COLO668 (cell line): ENCODE measurements around the gene IFITM2.
"Not testable (repeated sequence)": the region's sequence is repeated elsewhere in the genome, so short reads cannot be mapped to it uniquely, and the experiment has no call there.

ENCODE experiments used
- DNase-seq: peaks from one replicate; lab custom pipeline; 2025; ENCODE audit not compliant: unreplicated experiment; lab: John Stamatoyannopoulos, UW

The IFITM2 gene

DNA sequence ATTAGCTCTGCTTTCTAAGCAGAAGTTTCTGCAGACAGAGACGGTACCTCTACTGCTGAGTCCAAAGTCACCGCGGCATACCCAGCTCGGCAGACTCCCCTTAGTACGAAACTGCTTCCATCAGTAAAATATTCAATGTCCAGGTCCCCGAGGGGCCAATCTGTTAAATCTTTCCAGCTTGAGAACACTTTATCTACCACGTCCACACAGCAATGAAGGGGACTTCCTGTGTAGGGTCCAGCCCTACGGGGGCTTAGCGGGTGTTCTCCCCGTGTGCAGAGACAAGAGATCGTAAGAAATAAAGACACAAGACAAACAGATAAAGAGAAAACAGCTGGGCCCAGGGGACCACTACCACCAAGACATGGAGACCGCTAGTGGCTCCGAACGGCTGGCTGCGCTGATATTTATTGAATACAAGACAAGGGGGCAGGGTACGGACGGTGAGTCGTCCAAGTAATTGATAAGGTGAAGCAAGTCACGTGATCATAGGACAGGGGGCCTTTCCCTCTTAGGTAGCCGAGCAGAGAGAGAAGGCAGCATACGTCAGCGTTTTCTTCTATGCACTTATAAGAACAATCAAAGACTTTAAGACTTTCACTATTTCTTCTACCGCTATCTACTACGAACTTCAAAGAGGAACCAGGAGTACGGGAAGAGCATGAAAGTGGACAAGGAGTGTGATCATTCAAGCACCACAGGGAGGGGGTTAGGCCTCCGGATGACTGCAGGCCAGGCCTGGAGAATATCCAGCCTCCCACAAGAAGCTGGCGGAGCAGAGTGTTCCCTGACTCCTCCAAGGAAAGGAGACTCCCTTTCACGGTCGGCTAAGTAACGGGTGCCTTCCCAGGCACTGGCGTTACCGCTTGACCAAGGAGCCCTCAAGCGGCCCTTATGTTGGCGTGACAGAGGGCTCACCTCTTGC, 17.2 kb downstream of the IFITM2 start:
- not testable (repeated sequence) for DNase-seq

DNA sequence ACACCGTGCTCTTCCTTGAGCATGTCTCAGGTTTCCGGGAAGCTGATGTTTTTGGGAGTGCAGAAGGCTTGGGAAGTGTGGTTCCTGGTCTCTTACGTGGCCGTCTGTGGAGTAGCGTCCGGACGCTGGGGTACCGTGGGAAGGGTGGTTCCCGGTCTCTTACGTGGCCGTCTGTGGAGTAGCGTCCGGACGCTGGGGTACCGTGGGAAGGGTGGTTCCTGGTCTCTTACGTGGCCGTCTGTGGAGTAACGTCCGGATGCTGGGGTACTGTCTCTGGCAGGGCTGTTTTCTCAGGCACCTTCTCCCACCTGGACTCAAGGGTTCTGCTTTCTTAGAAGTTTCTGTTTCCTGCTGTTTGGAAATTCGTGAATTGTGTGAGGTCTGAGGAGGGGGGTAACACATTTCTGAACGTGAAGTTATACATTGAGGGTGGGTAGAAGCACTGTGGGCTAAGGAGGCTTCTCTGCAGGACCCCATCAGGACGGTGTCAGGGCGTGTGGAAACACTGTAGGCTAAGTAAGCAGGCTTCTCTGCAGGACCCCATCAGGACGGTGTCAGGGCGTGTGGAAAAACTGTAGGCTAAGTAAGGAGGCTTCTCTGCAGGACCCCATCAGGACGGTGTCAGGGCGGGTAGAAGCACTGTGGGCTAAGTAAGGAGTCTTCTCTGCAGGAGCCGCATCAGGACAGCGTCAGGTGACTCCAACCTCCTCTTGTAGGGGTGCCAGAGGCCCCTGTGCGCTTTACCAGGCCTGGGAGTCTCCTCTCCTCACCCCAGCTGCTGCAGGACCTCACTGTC, 18.4 kb downstream of the IFITM2 start:
- no peak for DNase-seq

DNA sequence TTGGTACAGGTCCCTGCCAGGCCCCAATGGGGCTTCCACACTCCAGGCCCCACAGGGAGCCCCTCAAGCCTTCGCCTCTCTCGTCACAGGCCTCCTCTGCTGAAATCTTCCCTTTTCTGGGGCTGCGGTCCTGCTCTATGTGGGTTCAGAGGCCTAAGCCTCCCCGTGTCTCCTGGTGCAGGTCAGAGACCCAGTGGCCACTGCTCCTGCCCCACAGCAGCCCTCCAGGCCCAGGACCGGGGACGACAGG, 18.9 kb downstream of the IFITM2 start:
- DNase-seq: no peak

DNA sequence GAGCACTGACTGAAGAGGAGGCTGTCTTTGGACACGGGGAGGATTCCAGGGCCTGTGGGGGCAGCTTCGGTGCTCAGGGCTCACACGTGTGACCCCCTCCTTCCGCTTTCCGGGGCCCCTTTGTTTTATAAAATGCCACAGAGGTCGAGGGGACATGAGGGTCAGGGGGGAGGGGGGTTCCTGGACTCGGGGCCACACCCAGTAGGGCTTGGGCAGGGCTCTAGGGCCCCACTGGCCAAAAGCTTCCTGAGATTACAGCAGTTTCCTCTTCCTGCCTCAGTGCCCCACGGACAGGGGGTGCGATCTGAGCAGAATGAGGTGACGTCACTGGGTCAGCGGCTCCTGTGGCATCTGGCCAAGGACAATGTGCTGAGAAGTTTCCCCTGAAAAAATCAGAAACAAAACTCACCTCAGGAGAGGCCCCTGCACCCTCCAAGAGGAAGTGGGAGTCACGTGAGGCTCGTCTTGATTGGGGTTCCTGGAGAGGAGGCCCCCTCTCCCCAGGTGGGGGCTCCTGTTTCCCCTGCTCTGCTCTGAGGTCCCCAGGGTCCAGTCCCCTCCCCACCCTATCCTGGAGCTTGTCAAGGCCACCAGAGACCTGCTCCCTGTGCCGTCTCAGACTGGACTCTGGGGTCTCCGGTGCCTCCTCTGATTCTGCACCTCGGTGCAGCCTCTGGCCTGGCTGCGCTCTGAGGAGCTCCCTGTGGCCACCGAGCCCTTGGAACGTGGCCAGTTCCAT, 19.4 kb downstream of the IFITM2 start:
- no peak for DNase-seq

DNA sequence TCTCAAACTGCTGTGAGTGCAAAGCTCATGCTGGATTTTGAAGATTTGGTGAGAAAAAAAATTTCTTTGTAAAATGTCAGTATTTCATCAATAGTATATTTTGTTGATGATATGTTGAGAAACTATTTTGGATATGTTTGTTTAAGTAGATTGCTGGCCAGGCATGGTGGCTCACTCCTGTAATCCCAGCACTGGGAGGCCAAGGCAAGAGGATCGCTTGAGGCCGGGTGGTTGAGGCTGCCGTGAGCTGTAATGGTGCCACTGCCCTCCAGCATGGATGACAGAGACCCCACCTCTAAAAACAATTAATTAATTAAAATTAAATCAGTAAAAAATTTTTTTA, 19.9 kb downstream of the IFITM2 start:
- no peak for DNase-seq

DNA sequence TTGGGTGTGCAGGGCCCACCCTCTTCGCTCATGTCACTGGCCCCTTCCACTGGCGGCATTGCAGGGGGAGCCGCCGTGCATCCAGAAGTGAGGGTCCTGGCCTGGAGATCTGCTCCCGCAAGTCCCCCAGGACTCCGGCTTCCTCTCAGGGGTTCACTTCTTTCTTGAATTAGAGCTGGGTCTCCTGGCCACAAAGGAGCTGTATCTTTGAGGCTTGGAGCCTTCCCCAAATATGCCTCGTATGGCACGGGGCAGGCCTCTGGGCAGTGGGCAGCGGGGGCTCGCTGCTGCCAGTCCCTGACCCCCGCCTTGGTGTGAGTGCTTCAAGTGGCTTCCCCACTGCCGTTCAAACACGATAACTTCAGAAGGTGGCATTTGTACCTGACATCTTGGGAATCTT, 20.4 kb downstream of the IFITM2 start:
- no peak for DNase-seq

DNA sequence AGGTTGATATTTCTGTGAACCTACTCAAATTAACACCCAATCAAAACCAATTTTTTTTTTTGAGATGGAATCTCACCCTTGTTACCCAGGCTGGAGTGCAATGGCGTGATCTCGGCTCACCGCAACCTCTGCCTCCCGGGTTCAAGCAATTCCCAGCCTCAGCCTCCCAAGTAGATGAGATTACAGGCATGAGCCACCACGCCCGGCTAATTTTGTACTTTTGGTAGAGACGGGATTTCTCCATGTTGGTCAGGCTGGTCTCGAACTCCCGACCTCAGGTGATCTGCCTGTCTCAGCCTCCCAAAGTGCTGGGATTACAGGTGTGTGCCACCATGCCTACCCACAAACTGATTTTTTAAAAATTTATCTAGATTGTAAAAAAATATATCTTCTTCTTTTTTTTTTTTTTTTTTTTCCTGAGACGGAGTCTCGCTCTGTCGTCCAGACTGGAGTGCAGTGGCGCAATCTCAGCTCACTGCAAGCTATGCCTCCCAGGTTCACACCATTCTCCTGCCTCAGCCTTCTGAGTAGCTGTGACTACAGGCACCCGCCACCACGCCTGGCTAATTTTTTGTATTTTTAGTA, 21.0 kb downstream of the IFITM2 start:
- DNase-seq: not testable (repeated sequence)

DNA sequence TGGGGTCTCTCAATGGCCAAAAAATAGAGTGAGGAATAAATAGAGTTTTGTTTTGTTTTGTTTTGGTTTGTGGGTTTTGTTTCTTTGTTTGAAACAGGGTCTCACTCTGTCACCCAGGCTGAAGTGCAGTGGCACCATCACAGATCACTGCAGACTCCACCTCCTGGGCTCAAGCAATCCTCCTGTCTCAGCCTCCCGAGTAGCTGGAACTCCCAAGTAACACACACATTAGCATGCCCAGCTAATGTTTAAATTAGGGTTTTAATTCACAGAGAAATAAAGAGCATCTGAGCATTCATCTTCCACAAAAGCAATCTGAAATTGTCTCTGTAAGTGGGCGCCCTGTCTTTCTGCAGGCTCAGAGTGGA, 22.3 kb downstream of the IFITM2 start:
- no peak for DNase-seq

DNA sequence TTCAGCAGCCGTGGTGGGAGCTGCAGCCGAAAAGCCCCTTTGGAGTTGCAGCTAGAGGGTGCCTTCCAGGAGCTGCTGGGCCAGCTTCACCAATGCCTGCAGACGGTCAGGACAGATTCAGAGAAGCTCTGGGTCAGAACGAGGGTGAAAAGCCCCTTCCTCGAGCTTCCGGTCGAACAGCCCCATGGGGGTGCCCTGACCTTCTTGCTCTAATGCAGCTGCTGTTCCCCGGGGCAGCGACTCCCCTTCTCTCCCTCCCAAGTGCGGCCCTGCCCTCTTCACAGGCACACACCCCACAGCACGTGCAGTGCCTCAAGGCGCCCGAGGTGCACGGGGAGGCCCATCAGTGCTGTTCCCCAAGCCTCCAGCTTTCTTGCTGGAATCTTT, 22.7 kb downstream of the IFITM2 start:
- no peak for DNase-seq

DNA sequence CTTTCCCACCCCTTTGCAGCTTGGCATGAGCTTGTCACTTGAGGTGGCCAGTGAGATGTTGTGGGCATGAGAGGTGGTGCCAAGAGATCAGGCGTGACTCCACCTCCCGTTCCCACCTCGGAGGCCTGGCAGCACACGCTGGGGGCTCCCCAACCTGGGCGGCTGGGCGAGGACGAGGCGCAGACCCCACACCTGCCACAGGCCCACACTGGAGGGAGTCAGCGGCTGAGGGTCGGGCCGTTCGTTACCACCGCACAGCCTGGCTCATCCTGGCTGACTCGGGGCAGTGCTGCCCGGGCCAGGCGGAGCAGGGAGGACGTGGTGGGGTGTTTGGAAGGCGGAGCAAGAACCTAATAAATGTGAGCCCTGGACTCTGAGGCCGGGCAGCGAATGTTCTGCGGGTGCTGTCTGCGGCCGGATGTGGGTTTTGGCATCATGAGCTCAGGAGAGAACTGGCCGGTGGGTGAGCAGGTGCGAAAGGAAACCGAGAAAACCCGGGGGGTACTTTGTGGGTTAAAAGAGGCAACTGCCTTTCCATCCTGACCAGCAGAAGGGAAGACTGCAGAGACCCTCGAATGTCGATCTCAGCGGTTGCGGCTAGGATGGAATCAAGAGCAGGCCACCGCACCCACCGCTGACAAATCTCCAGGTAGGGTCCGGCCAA, 23.2 kb downstream of the IFITM2 start:
- DNase-seq: no peak

DNA sequence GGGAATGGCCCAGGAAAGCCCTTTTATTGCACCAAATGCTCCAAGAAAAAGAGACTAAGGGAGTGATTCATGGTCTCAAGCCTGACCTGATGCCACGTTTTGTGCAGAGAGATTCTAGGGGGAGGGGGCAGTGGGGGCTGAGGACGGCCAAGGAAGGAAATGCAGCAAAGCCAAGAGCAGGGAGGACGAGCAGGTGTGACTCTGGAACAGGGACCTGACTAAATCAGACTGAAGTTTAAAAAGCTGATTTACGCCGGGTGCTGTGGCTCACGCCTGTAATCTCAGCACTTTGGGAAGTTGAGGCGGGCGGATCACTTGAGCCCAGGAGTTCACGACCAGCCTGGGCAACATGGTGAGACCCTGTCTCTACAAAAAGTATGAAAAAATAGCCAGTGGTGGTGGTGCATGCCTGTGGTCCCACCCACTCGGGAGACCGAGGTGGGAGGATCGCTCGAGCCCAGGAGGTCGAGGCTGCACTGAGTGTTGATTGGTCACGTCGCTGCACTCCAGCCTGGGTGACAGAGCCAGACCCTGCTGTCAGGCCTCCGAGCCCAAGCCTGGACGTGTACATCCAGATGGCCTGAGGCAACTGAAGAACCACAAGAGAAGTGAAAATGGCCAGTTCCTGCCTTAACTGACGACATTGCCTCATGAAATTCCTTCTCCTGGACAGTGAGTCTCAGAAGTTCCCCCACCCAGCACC, 23.9 kb downstream of the IFITM2 start:
- DNase-seq: no peak

DNA sequence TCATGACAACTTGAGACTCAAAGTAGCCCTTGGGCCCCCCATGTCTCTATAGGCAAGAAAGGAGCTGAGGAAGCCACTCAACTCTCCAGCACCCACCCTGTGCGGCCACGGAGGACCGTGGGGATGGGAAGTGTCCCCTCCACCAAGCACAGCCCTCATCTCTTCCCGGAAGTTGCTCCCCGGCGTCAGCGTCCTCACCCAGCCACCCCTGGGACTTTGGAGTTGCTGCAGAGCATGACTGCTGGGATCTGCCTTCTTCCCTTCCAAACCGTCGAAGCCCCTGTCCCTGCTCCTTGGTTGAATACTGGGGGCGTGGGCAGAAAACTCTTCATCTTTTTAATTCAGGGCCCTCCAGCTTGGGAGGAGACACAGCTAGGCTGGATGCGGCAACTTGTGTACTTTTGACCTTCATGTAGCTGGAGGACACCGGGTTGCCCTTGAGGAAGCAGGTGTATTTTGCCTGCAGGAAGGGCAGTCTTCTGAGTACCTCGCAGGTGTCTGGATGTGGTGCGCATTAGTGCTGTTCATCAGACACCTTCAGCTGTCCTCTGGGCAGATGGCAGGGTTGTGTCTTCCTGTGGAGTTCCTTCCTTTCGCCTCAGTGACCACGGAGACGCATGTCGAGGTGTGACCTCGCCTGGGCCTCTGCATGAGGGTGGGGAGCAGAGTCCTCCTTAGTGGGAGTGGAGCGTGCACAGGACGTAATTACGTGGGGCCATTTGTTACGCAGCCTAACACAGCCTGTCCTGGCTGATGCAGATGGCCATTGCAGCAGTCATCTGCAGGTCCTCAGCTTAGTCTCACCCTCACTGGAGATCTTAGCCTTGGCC, 25.2 kb downstream of the IFITM2 start:
- no peak for DNase-seq

DNA sequence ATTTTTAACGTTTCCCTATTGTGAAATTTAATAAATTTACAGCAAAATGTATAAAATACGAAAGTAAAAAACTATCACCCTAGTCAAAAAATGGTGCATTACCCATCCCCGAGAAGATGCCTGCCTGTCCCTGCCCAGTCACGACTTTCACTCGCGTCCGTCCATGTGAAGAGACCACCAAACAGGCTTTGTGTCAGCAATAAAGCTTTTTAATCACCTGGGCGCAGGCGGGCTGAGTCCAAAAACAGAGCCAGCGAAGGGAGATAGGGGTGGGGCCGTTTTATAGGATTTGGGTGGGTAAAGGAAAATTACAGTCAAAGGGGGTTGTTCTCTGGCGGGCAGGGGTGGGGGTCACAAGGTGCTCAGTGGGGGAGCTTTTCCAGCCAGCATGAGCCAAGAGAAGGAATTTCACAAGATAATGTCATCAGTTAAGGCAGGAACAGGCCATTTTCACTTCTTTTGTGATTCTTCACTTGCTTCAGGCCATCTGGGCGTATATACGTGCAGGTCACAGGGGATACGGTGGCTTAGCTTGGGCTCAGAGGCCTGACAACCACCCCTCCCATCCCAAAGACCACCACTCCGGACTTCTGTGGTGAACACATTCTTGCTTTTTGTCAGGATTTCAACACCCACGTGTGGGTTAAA, 26.1 kb downstream of the IFITM2 start:
- DNase-seq: not testable (repeated sequence)

DNA sequence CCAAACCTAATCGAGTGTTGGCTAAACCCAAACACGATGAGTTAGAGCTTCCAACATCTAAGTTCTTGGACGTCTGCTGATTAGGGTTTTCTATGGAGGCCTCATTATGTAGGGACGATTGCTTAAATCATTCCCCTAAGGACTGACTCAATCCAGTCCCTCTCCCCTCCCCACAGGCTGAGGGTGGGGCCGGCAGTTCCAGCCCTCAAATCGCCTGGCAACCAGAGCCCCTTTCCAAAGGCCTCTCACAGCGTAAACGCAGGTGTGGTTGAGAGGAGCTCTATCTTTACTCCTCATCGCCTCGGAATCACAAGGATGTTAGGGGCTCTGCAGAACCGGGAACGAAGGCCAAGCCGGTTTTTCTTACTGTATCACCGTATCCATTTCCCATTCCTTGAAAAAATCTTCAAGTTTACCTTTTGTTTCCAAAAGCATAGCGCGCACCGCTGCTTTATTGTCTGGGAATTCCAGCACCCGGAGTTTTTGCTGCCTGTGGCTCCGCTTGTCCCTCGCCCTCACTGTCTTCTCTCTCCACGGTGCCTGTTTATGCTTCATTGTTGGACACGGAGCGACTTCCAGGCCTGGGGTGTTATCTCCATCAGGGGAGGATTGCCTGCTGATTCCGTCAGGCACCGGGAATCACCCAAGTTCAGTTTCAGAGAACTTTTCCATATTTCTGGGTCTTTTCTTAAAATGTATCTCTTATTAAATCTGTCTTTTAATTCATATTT, 26.8 kb downstream of the IFITM2 start:
- no peak for DNase-seq

DNA sequence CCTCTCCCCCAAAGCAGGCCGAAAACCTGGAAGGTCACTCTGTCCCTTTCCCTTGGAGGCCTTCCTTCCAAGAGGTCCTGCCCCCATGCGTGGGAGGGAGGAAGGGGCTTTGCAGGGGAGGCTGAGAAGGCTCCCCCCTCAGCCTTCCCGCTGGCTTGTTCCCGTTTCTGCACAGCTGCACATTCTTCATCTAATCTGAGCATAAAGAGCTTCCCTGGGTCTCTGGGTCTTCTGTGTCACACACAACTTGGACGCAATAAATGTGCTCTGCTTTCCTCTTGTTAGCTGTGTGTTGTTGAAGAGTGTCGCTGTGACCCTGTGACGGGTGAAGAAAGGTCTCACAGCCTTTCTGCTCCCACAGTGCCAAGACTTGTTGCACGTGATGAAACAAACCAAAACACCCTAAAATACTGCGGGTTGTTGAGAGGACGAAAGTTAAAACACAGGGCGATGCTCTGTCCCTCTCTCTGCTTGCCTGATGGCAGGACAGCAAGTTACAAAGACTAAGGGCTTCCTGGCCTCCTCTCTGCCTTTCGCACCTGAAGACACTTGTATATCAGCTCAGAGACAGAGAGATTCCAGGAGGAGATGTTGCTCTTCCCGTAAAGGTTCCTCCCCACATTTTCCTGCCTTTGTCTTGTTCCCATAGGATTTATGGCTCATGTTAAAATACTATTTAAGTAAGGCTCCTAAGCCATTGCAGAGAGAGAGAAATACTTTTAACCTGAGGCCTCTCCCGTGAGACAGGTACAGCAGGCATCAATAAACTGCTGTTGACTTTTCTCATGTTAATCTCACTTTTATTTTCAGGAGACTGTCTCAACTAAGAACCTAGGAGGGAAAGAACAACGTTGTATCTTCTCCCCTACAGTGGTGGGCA, 28.4 kb downstream of the IFITM2 start:
- DNase-seq: no peak

DNA sequence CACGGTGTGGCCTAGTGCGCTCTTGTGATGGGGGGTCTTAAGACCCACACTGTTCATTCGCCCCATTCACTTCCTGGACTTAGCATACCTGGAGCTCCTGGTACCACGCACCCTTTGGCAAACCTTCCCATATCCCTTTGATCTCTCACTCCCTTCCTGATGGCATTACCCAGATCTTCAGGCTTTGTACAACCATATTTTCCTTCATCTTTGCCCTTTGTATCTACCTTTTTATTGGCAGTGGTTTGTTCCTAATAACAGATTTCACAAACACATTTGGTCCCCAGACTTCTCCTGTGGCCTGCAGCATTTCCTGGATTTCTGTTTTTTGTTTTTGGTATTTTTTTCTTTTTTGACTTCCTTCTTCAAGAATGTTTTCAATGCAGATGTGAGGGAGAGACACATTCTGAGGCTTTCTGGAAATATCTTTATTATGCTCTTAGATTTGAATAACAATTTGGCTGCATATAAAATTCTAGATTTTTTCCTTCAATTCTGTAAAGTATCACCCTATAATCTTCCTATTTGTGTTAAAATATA, 29.1 kb downstream of the IFITM2 start:
- DNase-seq: no peak

DNA sequence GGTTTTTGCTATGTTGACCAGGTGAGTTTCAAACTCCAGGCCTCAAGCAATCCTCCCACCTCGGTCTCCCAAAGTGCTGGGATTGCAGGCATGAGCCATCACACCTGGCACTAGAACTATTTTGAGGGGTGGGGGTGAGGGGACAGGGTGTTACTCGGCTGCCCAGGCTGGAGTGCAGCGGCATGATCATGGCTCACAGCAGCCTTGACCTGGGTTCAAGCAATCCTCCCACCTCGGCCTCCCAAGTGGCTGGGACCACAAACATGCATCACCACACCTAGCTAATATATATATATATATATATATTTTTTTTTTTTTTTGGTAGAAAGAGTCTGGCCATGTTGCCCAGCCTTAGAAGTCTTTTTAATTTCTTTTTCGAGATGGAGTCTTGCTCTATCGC, 30.1 kb downstream of the IFITM2 start:
- no peak for DNase-seq
